HepG2 (cell line): Measurements from ENCODE around the gene MSI2. TPM values are rescaled to one million over a fixed set of nuclear protein-coding genes. Genes with fewer than 3 reads are reported as not detected.
A peak's percentile ranks its signal among the peaks of the same experiment; 100 is the strongest.

ENCODE experiments used
- ARNT2 ChIP-seq: sonication (generic); formaldehyde crosslinking; IDR thresholded peaks from 2 replicates; pipeline ENCODE4 v1.8.0; 2022; ENCODE audit warnings: mild to moderate bottlenecking, low read depth, missing genetic modification reagents, moderate library complexity
- CBX2 ChIP-seq, 2 experiments: fragments of 200-600 bp in 1 of 2; sonication (generic); formaldehyde crosslinking in 1 of 2; IDR thresholded peaks; 2 replicates each; pipeline versions ENCODE4 v1.7.0 to v1.8.1; 2018 to 2022; ENCODE audit warnings: low read depth in 2 of 2, low read length in 1 of 2, mild to moderate bottlenecking in 1 of 2, missing genetic modification reagents in 1 of 2
- GABPB1 ChIP-seq: IDR thresholded peaks from 2 replicates; pipeline ENCODE4 v1.6.1; 2016; ENCODE audit warnings: mild to moderate bottlenecking, missing genetic modification reagents, moderate library complexity, missing compliant biosample characterization
- GFI1 ChIP-seq: sonication (generic); formaldehyde crosslinking; IDR thresholded peaks from 2 replicates; pipeline ENCODE4 v1.5.0; 2020; ENCODE audit warnings: missing genetic modification reagents, mild to moderate bottlenecking, borderline replicate concordance
- HDAC6 ChIP-seq: fragments of 200-600 bp; sonication (generic); IDR thresholded peaks from 2 replicates; pipeline ENCODE4 v1.7.0; 2017; ENCODE audit warnings: mild to moderate bottlenecking, antibody characterized with exemption, low read length, low read depth
- IKZF1 ChIP-seq: fragments of 450-650 bp; IDR thresholded peaks from 2 replicates; pipeline ENCODE4 v1.7.1; 2016
- ISX ChIP-seq: sonication (generic); formaldehyde crosslinking; conservative IDR thresholded peaks from 2 replicates; pipeline ENCODE4 v1.5.0; 2020; ENCODE audit warnings: missing genetic modification reagents
- KLF11 ChIP-seq: IDR thresholded peaks from 2 replicates; pipeline ENCODE4 v1.6.1; 2016; ENCODE audit warnings: missing compliant biosample characterization
- MAFF ChIP-seq: IDR thresholded peaks from 2 replicates; pipeline ENCODE4 v1.6.1; 2011; ENCODE audit warnings: low read depth, low read length, improper control_type of control experiment
- MAFG ChIP-seq: sonication (generic); formaldehyde crosslinking; IDR thresholded peaks from 2 replicates; pipeline ENCODE4 v1.5.1; 2020; ENCODE audit warnings: mild to moderate bottlenecking, missing genetic modification reagents
- MLLT10 ChIP-seq: sonication (generic); formaldehyde crosslinking; IDR thresholded peaks from 2 replicates; pipeline ENCODE4 v1.4.0; 2020; ENCODE audit warnings: missing genetic modification reagents
- MTF1 ChIP-seq: sonication (generic); formaldehyde crosslinking; IDR thresholded peaks from 2 replicates; pipeline ENCODE4 v1.5.0; 2020; ENCODE audit warnings: missing genetic modification reagents
- MYC ChIP-seq: sonication (generic); formaldehyde crosslinking; IDR thresholded peaks from 2 replicates; pipeline ENCODE4 v1.9.0; 2021; ENCODE audit warnings: missing genetic modification reagents, borderline replicate concordance
- NFE2 ChIP-seq: sonication (generic); formaldehyde crosslinking; IDR thresholded peaks from 2 replicates; pipeline ENCODE4 v1.4.0; 2020; ENCODE audit warnings: missing genetic modification reagents
- PAF1 ChIP-seq: IDR thresholded peaks from 2 replicates; pipeline ENCODE4 v1.6.1; 2016; ENCODE audit warnings: missing genetic modification reagents, missing compliant biosample characterization
- RBFOX2 ChIP-seq: fragments of 200-400 bp; formaldehyde crosslinking; IDR thresholded peaks from 2 replicates; pipeline ENCODE4 v1.6.1; 2017; ENCODE audit warnings: low read depth, mild to moderate bottlenecking, low read length
- SOX5 ChIP-seq: IDR thresholded peaks from 2 replicates; pipeline ENCODE4 v1.6.1; 2016; ENCODE audit warnings: borderline replicate concordance
- SP2 ChIP-seq: sonication (generic); formaldehyde crosslinking; IDR thresholded peaks from 2 replicates; pipeline ENCODE4 v1.5.1; 2020; ENCODE audit warnings: mild to moderate bottlenecking, missing genetic modification reagents
- YEATS2 ChIP-seq: sonication (generic); formaldehyde crosslinking; IDR thresholded peaks from 2 replicates; pipeline ENCODE4 v1.4.0; 2020; ENCODE audit warnings: missing genetic modification reagents, borderline replicate concordance
- ZFP37 ChIP-seq: sonication (generic); formaldehyde crosslinking; IDR thresholded peaks from 2 replicates; pipeline ENCODE4 v1.4.0; 2020; ENCODE audit warnings: missing genetic modification reagents, borderline replicate concordance
- ZNF160 ChIP-seq: sonication (generic); formaldehyde crosslinking; IDR thresholded peaks from 2 replicates; pipeline ENCODE4 v1.8.0; 2022; ENCODE audit warnings: mild to moderate bottlenecking, inconsistent platforms, missing genetic modification reagents
- ZNF20 ChIP-seq: sonication (generic); formaldehyde crosslinking; IDR thresholded peaks from 2 replicates; pipeline ENCODE4 v1.4.0; 2020; ENCODE audit warnings: mild to moderate bottlenecking, moderate library complexity, missing genetic modification reagents
- ZNF253 ChIP-seq: sonication (generic); formaldehyde crosslinking; IDR thresholded peaks from 2 replicates; pipeline ENCODE4 v1.8.0; 2022; ENCODE audit warnings: mild to moderate bottlenecking, missing genetic modification reagents, borderline replicate concordance
- ZNF30 ChIP-seq: sonication (generic); formaldehyde crosslinking; IDR thresholded peaks from 2 replicates; pipeline ENCODE4 v1.5.0; 2020; ENCODE audit warnings: mild to moderate bottlenecking, missing genetic modification reagents
- ZNF337 ChIP-seq: sonication (generic); formaldehyde crosslinking; IDR thresholded peaks from 2 replicates; pipeline ENCODE4 v1.5.1; 2020; ENCODE audit warnings: missing genetic modification reagents, low read depth, mild to moderate bottlenecking, borderline replicate concordance
- ZNF33B ChIP-seq: sonication (generic); formaldehyde crosslinking; IDR thresholded peaks from 2 replicates; pipeline ENCODE4 v1.5.1; 2020; ENCODE audit warnings: mild to moderate bottlenecking, missing genetic modification reagents
- ZNF550 ChIP-seq: sonication (generic); formaldehyde crosslinking; IDR thresholded peaks from 2 replicates; pipeline ENCODE4 v1.4.0; 2020; ENCODE audit warnings: mild to moderate bottlenecking, missing genetic modification reagents, borderline replicate concordance
- ZNF749 ChIP-seq: sonication (generic); formaldehyde crosslinking; IDR thresholded peaks from 2 replicates; pipeline ENCODE4 v1.8.0; 2022; ENCODE audit warnings: mild to moderate bottlenecking, missing genetic modification reagents, moderate library complexity, borderline replicate concordance
- ZNF780A ChIP-seq: sonication (generic); formaldehyde crosslinking; IDR thresholded peaks from 2 replicates; pipeline ENCODE4 v1.8.0; 2022; ENCODE audit warnings: mild to moderate bottlenecking, missing genetic modification reagents, moderate library complexity
- ZSCAN12 ChIP-seq: sonication (generic); formaldehyde crosslinking; IDR thresholded peaks from 2 replicates; pipeline ENCODE4 v1.9.0; 2021; ENCODE audit warnings: mild to moderate bottlenecking, missing genetic modification reagents
- polyA plus RNA-seq, 8 experiments: library from polyadenylated mRNA; depleted of rRNA in 3 of 8; stranded (reverse) in 7 of 8; unstranded in 1 of 8; fragments of >200 nt; fragmentation: Illumina TruSeq in 4 of 8; extraction: Trizol in 4 of 8; gene quantifications; 2 replicates each; pipeline versions ENCODE4 v1.2.1 to v1.2.3, GENCODE V29; 2011 to 2016; ENCODE audit warnings: low read depth in 4 of 8, missing spikeins in 1 of 8, mixed read lengths in 1 of 8; ENCODE audit not compliant: insufficient read depth in 1 of 8
- total RNA-seq, 5 experiments: library from RNA; depleted of rRNA; stranded (reverse); fragments of >200 nt; fragmentation: Illumina TruSeq; extraction: Trizol; gene quantifications; 2 replicates each; pipeline ENCODE4 v1.2.3, GENCODE V29; 2016; ENCODE audit warnings: low read depth in 1 of 5
- TF ChIP-seq, protein P1 (sequence below): sonication (generic); formaldehyde crosslinking; conservative IDR thresholded peaks from 2 replicates; pipeline ENCODE4 v1.4.0; 2020; ENCODE audit warnings: missing genetic modification reagents

Gene MSI2
- total and polyA plus RNA-seq, 2 of the 13 experiments (the other 11 are each of a cell fraction or from before 2014, with no cell fraction given), result 77.5 to 78.4 TPM

DNA sequence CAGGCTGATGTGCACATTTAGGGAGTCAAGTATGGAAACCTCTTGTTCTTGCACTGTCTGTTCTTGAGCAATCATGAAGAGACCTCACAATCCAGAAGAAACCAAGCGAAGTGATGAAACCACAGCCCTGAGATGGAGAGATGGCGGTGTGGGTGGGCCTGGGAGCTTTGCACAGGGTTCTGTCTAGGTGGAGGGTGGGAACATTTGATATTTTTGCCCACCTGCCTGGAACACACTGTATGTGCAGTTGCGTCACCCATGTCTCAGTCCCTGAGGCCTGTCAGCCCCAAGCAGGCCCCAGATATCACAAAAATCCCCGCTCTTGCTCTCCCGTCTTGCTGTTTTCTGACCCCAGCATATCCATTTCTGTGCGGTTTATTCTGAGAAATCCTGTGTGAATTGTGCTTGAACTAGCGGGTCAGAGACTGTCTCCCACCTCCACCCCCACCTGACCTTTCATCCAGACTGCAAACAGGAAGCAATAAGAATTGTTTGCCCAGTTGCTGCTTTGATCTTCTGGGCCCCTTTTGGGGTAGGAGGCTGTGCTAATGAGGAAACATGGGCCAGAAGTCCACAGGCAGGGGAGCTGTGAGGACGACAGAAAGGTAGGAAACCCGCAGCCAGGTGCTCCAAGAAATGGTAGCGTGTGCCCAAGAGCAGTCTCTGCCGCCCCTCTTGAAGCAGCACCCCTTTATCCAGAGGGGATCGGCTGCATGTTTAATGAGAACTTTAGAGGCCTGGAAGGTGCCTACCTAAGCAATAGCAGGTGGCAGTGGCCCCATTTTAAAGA lies 304.9 kb downstream of the MSI2 start (continued):
- peak; percentile 88; the same call in 1 of the 2 replicates for TF ChIP-seq ZNF337 (CRISPR knock-in tag)
- TF ChIP-seq SOX5 (CRISPR knock-in tag), result peak; percentile 99
- TF ChIP-seq ZNF253 (CRISPR knock-in tag), result no peak; the same call in 1 of the 2 replicates
- TF ChIP-seq ZNF550 (CRISPR knock-in tag), result peak; percentile 82; the same call in 1 of the 2 replicates
- no peak for TF ChIP-seq ISX (CRISPR knock-in tag)
- TF ChIP-seq, protein P1, sequence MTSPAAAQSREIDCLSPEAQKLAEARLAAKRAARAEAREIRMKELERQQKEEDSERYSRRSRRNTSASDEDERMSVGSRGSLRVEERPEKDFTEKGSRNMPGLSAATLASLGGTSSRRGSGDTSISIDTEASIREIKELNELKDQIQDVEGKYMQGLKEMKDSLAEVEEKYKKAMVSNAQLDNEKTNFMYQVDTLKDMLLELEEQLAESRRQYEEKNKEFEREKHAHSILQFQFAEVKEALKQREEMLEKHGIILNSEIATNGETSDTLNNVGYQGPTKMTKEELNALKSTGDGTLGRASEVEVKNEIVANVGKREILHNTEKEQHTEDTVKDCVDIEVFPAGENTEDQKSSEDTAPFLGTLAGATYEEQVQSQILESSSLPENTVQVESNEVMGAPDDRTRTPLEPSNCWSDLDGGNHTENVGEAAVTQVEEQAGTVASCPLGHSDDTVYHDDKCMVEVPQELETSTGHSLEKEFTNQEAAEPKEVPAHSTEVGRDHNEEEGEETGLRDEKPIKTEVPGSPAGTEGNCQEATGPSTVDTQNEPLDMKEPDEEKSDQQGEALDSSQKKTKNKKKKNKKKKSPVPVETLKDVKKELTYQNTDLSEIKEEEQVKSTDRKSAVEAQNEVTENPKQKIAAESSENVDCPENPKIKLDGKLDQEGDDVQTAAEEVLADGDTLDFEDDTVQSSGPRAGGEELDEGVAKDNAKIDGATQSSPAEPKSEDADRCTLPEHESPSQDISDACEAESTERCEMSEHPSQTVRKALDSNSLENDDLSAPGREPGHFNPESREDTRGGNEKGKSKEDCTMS (CRISPR knock-in tag), result no peak
- TF ChIP-seq MAFF, result peak; percentile 40
- peak; percentile 98 for TF ChIP-seq GFI1 (CRISPR knock-in tag)
- TF ChIP-seq ZNF30, result no peak
- peak; percentile 75; the same call in 1 of the 2 replicates for TF ChIP-seq KLF11 (CRISPR knock-in tag)
- no peak for TF ChIP-seq ZSCAN12
- peak; percentile 95 for TF ChIP-seq ZNF160 (CRISPR knock-in tag)
- TF ChIP-seq HDAC6, result no peak
- peak; percentile 83; the same call in 1 of the 2 replicates for TF ChIP-seq YEATS2 (CRISPR knock-in tag)
- TF ChIP-seq ARNT2 (CRISPR knock-in tag), result peak; percentile 95
- TF ChIP-seq MTF1 (CRISPR knock-in tag), result peak; percentile 83; the same call in 1 of the 2 replicates
- no peak for TF ChIP-seq ZNF20 (CRISPR knock-in tag)
- TF ChIP-seq MYC (CRISPR knock-in tag), result peak; percentile 93
- no peak for TF ChIP-seq IKZF1
- TF ChIP-seq ZNF749 (CRISPR knock-in tag), result peak; percentile 92; the same call in 1 of the 2 replicates
- no peak for TF ChIP-seq PAF1 (CRISPR knock-in tag)
- TF ChIP-seq ZFP37 (CRISPR knock-in tag), result peak; percentile 99
- TF ChIP-seq GABPB1 (CRISPR knock-in tag), result peak; percentile 85
- no peak for TF ChIP-seq SP2
- TF ChIP-seq MAFG, result no peak
- 0 out of 2 replicates have a peak, but pooled peaks have one; percentile 43 for TF ChIP-seq MLLT10 (CRISPR knock-in tag)
- TF ChIP-seq CBX2 (IDR thresholded peaks at IDR 0.05; ENCODE audit: low read depth, low read length), result no peak
- TF ChIP-seq CBX2 (CRISPR knock-in tag; IDR thresholded peaks at IDR 0.05; ENCODE audit: low read depth), result no peak
- TF ChIP-seq ZNF33B (CRISPR knock-in tag), result peak; percentile 31; the same call in 1 of the 2 replicates
- peak; percentile 36; the same call in 1 of the 2 replicates for TF ChIP-seq RBFOX2
- peak; percentile 94; the same call in 1 of the 2 replicates for TF ChIP-seq ZNF780A (CRISPR knock-in tag)
- no peak for TF ChIP-seq NFE2
